Adrenal gland (tissue), 12 donors: ENCODE data around the gene RASA2. TPM values are rescaled to one million over a fixed set of nuclear protein-coding genes. Genes with fewer than 3 reads are reported as not detected.

Experiments used
- DNase-seq, 7 donors: peaks; one replicate each; pipeline ENCODE4 v3.0.0-alpha.2; 2019 to 2020
- H3K27ac ChIP-seq, 5 donors: fragments of 200-600 bp; sonication (generic) in 4 of 5; 1 replicate in 3 of 5; 2 replicates in 2 of 5; pipeline versions ENCODE4 v1.5.1 to v1.8.0; 2016 to 2020; ENCODE audit warnings: mild to moderate bottlenecking in 1 of 5
- H3K27me3 ChIP-seq: fragments of 200-600 bp; 2 replicates; pipeline ENCODE4 v1.8.0; 2021
- H3K36me3 ChIP-seq, 2 donors: fragments of 200-600 bp; replicated peaks in 1 of 2; 1 replicate in 1 of 2; 2 replicates in 1 of 2; pipeline versions ENCODE4 v1.5.1 to v1.8.0; 2018 to 2022
- H3K4me1 ChIP-seq, 2 donors: fragments of 200-600 bp; replicated peaks in 1 of 2; 1 replicate in 1 of 2; 2 replicates in 1 of 2; pipeline versions ENCODE4 v1.5.1 to v1.8.0; 2018 to 2021
- H3K4me3 ChIP-seq, 4 donors: fragments of 200-600 bp; sonication (generic) in 3 of 4; one replicate each; pipeline ENCODE4 v1.5.1; 2016 to 2018
- H3K9me3 ChIP-seq, 3 donors: fragments of 200-600 bp; sonication (generic) in 1 of 3; replicated peaks in 1 of 3; 1 replicate in 2 of 3; 2 replicates in 1 of 3; pipeline versions ENCODE4 v1.5.1 to v1.8.0; 2016 to 2021
- POLR2A ChIP-seq, 2 donors: fragments of 450-650 bp; IDR thresholded peaks; one replicate each; pipeline ENCODE4 v1.6.1; 2017; ENCODE audit warnings: antibody characterized with exemption in 2 of 2, mild to moderate bottlenecking in 2 of 2, moderate library complexity in 1 of 2
- WGBS, 4 donors: extraction: QIAGEN DNeasy Blood & Tissue Kit in 2 of 4; methylation state at CpG; one replicate each; pipeline versions ENCODE4 v1.1.5 to v1.1.7; 2013 to 2017; 5-methylcytosine and 5-hydroxymethylcytosine counted together
- intact Hi-C, 2 donors: fragments of 100-400 bp; cut with DNase I; formaldehyde crosslinking; loops; one replicate each; pipeline versions ENCODE4 v1.14.1 to v1.15.0; 2022 to 2023
- polyA plus RNA-seq, 3 donors: library from polyadenylated mRNA; stranded (reverse); fragments of 200-250 nt in 2 of 3; fragments of 350-450 nt in 1 of 3; fragmentation: Illumina TruSeq in 1 of 3; extraction: RNeasy Lipid Tissue Mini Kit (QIAGEN cat#74804) in 1 of 3; gene quantifications; one replicate each; pipeline ENCODE4 v1.2.3, GENCODE V29; 2013 to 2014
- total RNA-seq, 9 donors: library from RNA; depleted of rRNA in 4 of 9; stranded (reverse); fragments of >200 nt in 4 of 9; fragments of 120-200 nt in 1 of 9; fragmentation: NEBNext Ultra II Directional in 1 of 9; extraction: Animal tissue kit (Norgen Biotek cat#: 25700) in 1 of 9; gene quantifications; one replicate each; pipeline versions ENCODE4 v1.1.0 to v1.2.4, GENCODE V29; 2013 to 2023
- TF ChIP-seq, protein P1 (sequence below), 6 experiments: fragments of 450-650 bp in 4 of 6; fragments of 200-600 bp in 2 of 6; sonication (generic) in 1 of 6; IDR thresholded peaks; 1 replicate in 5 of 6; 2 replicates in 1 of 6; pipeline versions ENCODE4 v1.5.1 to v1.8.0; 2016 to 2021; ENCODE audit warnings: antibody characterized with exemption in 6 of 6, mild to moderate bottlenecking in 2 of 6, moderate library complexity in 1 of 6
- donor health status: healthy with polysubstance abuse.
- donor health status: Bipolar disorder and iron deficiency.
- donor health status: DM: yes; HTN: yes; CAD: no.
- donor health status: DM: no; HTN: no; CAD: no.
- donor health status: DM: no; HTN: no; CAD: no.
- donor health status: DM: yes; HTN: yes; CAD: no.

The RASA2 gene
- total and polyA plus RNA-seq, 12 donors: 5.7 to 52.5 (median 10.2) TPM

DNA sequence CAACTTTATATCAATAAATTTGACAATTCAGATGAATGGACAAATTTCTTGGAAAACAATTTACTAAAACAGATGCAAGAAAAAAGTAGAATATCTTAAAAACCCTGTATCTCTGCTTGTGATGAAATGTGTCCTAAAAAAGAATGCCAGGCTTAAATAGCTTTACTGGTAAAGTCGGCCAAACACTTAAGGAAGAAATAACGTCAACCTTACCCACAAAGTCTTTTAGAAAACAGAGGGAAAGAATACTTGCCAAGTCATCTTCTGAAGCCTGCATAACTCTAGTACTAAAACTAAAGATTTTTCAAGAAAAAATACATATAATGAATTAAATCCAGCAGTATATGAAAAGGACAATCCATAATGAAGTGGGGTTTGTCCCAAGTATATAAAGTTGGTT is 111.1 kb downstream of the RASA2 start:
- Histone ChIP-seq H3K4me1 (no peaks in the 10 kb centered on the region), H3K27me3 (no peaks in the 10 kb centered on the region), H3K27ac (no peak overlapping the region), H3K36me3 (no peaks in the 10 kb centered on the region), H3K9me3 (no peaks in the 10 kb centered on the region), H3K4me3 (no peak overlapping the region)
- WGBS, 4 donors: 87 to 88% (median 87%) methylated on average over 2 of the region's 2 CpGs
- TF ChIP-seq, protein P1, sequence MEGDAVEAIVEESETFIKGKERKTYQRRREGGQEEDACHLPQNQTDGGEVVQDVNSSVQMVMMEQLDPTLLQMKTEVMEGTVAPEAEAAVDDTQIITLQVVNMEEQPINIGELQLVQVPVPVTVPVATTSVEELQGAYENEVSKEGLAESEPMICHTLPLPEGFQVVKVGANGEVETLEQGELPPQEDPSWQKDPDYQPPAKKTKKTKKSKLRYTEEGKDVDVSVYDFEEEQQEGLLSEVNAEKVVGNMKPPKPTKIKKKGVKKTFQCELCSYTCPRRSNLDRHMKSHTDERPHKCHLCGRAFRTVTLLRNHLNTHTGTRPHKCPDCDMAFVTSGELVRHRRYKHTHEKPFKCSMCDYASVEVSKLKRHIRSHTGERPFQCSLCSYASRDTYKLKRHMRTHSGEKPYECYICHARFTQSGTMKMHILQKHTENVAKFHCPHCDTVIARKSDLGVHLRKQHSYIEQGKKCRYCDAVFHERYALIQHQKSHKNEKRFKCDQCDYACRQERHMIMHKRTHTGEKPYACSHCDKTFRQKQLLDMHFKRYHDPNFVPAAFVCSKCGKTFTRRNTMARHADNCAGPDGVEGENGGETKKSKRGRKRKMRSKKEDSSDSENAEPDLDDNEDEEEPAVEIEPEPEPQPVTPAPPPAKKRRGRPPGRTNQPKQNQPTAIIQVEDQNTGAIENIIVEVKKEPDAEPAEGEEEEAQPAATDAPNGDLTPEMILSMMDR (IDR thresholded peaks at IDR 0.05): no peak
- TF ChIP-seq POLR2A (IDR thresholded peaks at IDR 0.05): no peak
- DNase-seq: no peak
- intact Hi-C loops: loop anchor here in 1 of 2 donors (10.0 kb wide), 1 partner anchor 127 kb away; no protein-coding TSS in a partner anchor

DNA sequence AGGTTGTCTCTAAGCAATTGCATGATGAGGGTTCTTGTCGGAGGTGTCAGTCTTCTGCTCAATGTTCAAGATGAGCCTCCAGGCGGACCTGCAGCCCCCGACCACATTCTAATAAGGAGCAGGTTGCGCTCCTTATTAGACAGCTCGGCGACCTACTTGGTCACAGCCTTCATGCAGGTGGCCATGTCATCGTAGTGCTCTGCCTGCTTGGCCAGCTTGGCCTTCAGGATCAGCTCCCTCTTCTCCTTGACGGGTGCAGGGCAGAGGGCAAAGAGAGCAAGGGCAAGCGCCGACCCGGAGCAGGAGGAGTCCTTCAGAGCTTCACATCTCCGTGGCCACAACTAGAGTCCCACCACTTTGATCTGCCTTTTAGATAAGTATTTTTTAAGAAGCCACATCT is 113.5 kb downstream of the RASA2 start:
- Histone ChIP-seq H3K4me1 (no peaks in the 10 kb centered on the region), H3K9me3 (no peaks in the 10 kb centered on the region), H3K36me3 (no peaks in the 10 kb centered on the region), H3K27me3 (no peaks in the 10 kb centered on the region), H3K27ac (no peak overlapping the region), H3K4me3 (no peak overlapping the region)
- 91 to 97% (median 95%) methylated on average over 7 to 12 of the region's 12 CpGs for WGBS, 4 donors
- DNase-seq: no peak
- intact Hi-C loops: no loop called here
- TF ChIP-seq POLR2A (IDR thresholded peaks at IDR 0.05): no peak

DNA sequence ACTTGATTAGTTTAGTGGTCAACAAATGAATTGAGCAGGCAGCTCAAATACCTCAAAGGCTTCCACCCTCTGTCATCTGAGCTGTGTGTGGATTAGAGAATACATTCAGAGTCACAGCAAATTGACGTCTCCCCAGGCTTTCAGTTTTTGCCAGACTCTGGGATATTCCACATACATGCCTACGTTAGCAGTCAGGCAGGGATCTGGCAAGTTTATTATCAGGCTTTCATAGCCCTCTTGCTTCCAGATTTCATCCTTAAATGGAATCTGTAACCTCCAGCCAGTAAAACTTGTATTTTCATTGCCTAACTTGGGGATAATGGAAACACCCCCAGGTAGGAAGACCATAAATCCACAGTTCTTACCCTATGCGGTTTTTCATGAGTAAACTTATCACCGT is 115.9 kb downstream of the RASA2 start:
- TF ChIP-seq POLR2A (IDR thresholded peaks at IDR 0.05): no peak
- TF ChIP-seq, protein P1 (IDR thresholded peaks at IDR 0.05): no peak
- H3K27ac ChIP-seq: no peak overlapping the region
- intact Hi-C loops: no loop called here
- 95 to 97% (median 96%) methylated on average over 4 of the region's 4 CpGs for WGBS, 4 donors
- no peaks in the 10 kb centered on the region for H3K27me3 ChIP-seq
- H3K4me3 ChIP-seq: no peak overlapping the region
- H3K9me3 ChIP-seq: peaks cover 0 to 5% (median 0%) of the 10 kb centered on the region in 3 donors
- no peaks in the 10 kb centered on the region for H3K36me3 ChIP-seq
- DNase-seq: no peak
- no peaks in the 10 kb centered on the region for H3K4me1 ChIP-seq

DNA sequence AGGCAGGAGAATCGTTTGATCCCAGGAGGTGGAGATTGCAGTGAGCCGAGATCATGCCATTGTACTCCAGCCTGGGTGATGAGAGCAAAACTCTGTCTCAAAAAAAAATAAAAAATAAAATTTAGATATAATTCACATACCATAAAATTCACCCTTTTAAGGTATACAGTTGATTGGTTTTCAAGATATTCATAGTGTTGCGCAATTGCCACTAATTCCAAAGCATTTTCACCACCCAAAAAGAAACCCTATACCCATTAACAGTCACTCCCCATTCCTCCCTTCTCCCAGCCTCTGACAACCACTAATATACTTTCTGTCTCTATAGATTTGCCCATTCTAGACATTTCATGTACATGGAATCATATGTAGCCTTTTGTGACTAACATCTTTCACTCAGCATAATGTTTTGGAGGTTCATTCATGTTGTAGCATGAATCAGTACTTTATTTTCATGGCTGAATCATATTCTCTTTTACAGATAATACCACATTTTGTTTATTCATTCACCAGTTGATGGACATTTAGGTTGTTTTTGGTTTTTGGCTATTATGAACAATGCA is 116.7 kb downstream of the RASA2 start:
- no peak for DNase-seq
- H3K9me3 ChIP-seq: peaks cover 0 to 5% (median 0%) of the 10 kb centered on the region in 3 donors
- intact Hi-C loops: no loop called here
- H3K4me1 ChIP-seq: peaks cover 0 to 4% of the 10 kb centered on the region in 2 donors
- no peak overlapping the region for H3K27ac ChIP-seq
- H3K4me3 ChIP-seq: no peak overlapping the region
- no peak for TF ChIP-seq POLR2A (IDR thresholded peaks at IDR 0.05)
- TF ChIP-seq, protein P1 (IDR thresholded peaks at IDR 0.05): no peak
- 94 to 99% (median 97%) methylated on average over 3 of the region's 3 CpGs for WGBS, 4 donors
- no peaks in the 10 kb centered on the region for H3K27me3 ChIP-seq
- no peaks in the 10 kb centered on the region for H3K36me3 ChIP-seq

DNA sequence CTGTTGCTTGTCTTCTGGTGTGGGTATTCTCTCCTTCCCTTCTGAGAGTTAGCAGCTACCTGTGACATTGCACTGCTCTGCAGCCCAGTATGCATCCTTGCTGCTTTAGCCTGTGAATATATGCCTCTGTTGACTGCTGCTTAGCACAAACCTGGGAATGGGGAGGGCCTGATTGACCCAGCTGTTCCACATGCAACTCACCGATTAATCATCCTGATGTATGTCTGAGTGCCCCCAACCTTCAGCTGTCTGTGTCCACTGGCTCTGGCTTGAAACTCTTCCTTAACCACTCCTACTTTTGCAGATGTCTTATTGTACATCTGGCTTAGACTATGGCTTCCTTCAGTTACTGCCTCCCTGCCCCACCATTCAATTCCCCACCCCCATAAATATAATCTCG is 119.1 kb downstream of the RASA2 start:
- Histone ChIP-seq H3K36me3 (no peaks in the 10 kb centered on the region), H3K4me1 (peaks cover 0 to 12% of the 10 kb centered on the region in 2 donors), H3K27ac (no peak overlapping the region), H3K9me3 (peaks cover 0 to 5% (median 0%) of the 10 kb centered on the region in 3 donors), H3K4me3 (no peak overlapping the region), H3K27me3 (no peaks in the 10 kb centered on the region)
- TF ChIP-seq, protein P1 (IDR thresholded peaks at IDR 0.05): no peak
- no peak for TF ChIP-seq POLR2A (IDR thresholded peaks at IDR 0.05)
- intact Hi-C loops: no loop called here
- DNase-seq: no peak
- WGBS, 4 donors: 66 to 72% (median 66%) methylated on average over 2 of the region's 2 CpGs
